ENCODE results near the gene ROR1. TPM values are rescaled to one million over a fixed set of nuclear protein-coding genes. Genes with fewer than 3 reads are reported as not detected.

The ROR1 gene
- total RNA-seq, 1 donor from 2014 or later, result 30.3 TPM

DNA sequence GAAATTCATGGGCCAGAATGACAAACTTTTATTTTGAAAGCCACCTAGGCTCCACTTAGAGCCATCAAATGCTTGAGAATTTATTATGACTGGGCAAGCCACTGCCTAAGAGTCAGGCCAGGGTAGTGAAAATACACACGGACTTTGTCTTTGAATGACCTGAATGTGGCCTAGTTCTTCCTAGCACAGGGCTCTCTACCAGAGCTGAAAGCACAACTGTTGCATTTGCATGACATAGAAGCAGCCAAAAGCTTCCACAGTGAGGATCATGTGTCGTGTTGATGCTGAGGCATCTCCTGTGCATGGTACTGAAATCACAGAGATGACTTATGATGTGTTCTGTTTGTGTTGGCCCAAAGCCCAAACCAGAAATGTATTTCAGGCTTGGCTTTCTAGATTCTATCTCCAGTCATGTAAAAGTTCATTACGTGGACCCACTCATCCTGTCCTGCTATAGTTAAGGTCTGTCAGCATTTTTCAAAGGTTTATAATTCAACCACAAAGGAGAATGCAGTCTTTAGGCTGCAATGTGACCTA lies 265.6 kb downstream of the ROR1 start:
- Histone ChIP-seq H3K4me3 (no peak overlapping the region), H3K27ac (no peak overlapping the region), H2AFZ (replicated peaks) (no peak overlapping the region), H3K36me3 (no peaks in the 10 kb centered on the region), H3K9me3 (ENCODE audit: low read depth) (no peaks in the 10 kb centered on the region), H3K4me2 (no peak overlapping the region), H3K27me3 (no peaks in the 10 kb centered on the region), H3K4me1 (peaks cover 52% of the 10 kb centered on the region), H3F3A (ENCODE audit: low read depth) (peaks cover 8% of the 10 kb centered on the region), H4K20me1 (ENCODE audit: low read depth) (peaks cover 54% of the 10 kb centered on the region), H3K9ac (no peak overlapping the region), H3K79me2 (ENCODE audit: low read depth) (peaks cover 75% of the 10 kb centered on the region)
- H3K9me3 Mint-ChIP-seq, result no peaks in the 10 kb centered on the region
- H3K27ac Mint-ChIP-seq, result no peak overlapping the region
- H3K27me3 Mint-ChIP-seq (ENCODE audit: insufficient read depth, low read depth), result no peaks in the 10 kb centered on the region
- TF ChIP-seq EZH2 (IDR thresholded peaks at IDR 0.05) (no peak), EZH2phosphoT487 (IDR thresholded peaks at IDR 0.05) (no peak)
- TF ChIP-seq, protein P1, sequence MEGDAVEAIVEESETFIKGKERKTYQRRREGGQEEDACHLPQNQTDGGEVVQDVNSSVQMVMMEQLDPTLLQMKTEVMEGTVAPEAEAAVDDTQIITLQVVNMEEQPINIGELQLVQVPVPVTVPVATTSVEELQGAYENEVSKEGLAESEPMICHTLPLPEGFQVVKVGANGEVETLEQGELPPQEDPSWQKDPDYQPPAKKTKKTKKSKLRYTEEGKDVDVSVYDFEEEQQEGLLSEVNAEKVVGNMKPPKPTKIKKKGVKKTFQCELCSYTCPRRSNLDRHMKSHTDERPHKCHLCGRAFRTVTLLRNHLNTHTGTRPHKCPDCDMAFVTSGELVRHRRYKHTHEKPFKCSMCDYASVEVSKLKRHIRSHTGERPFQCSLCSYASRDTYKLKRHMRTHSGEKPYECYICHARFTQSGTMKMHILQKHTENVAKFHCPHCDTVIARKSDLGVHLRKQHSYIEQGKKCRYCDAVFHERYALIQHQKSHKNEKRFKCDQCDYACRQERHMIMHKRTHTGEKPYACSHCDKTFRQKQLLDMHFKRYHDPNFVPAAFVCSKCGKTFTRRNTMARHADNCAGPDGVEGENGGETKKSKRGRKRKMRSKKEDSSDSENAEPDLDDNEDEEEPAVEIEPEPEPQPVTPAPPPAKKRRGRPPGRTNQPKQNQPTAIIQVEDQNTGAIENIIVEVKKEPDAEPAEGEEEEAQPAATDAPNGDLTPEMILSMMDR (IDR thresholded peaks at IDR 0.05), result no peak
- no peak overlapping the region for H3K4me3 Mint-ChIP-seq
- peak; percentile 31 for DNase-seq (ENCODE audit: low spot score)
- H3K36me3 Mint-ChIP-seq, result no peaks in the 10 kb centered on the region
- H3K4me1 Mint-ChIP-seq, result peaks cover 48% of the 10 kb centered on the region

- Histone ChIP-seq H3K4me1 (peaks cover 69% of the 10 kb centered on the region), H3F3A (ENCODE audit: low read depth) (peaks cover 18% of the 10 kb centered on the region), H3K27ac (no peak overlapping the region), H4K20me1 (ENCODE audit: low read depth) (peaks cover 63% of the 10 kb centered on the region), H3K9ac (no peak overlapping the region), H3K36me3 (no peaks in the 10 kb centered on the region), H3K4me2 (peak overlapping the region; percentile 36), H3K79me2 (ENCODE audit: low read depth) (peaks cover 75% of the 10 kb centered on the region), H2AFZ (replicated peaks) (no peak overlapping the region), H3K4me3 (no peak overlapping the region), H3K27me3 (no peaks in the 10 kb centered on the region), H3K9me3 (ENCODE audit: low read depth) (no peaks in the 10 kb centered on the region)
- no peak overlapping the region for H3K4me3 Mint-ChIP-seq
- no peak overlapping the region for H3K27ac Mint-ChIP-seq
- no peaks in the 10 kb centered on the region for H3K9me3 Mint-ChIP-seq
- H3K36me3 Mint-ChIP-seq, result no peaks in the 10 kb centered on the region
- no peak for TF ChIP-seq EZH2 (IDR thresholded peaks at IDR 0.05)
- TF ChIP-seq, protein P1 (IDR thresholded peaks at IDR 0.05), result no peak
- no peak for TF ChIP-seq EZH2phosphoT487 (IDR thresholded peaks at IDR 0.05)
- H3K4me1 Mint-ChIP-seq, result peaks cover 54% of the 10 kb centered on the region
- H3K27me3 Mint-ChIP-seq (ENCODE audit: insufficient read depth, low read depth), result no peaks in the 10 kb centered on the region
- DNase-seq (ENCODE audit: low spot score), result no peak
These were observed 267.7 kb downstream of the ROR1 start for GRCh38 chr1:64041371-64042131.

DNA sequence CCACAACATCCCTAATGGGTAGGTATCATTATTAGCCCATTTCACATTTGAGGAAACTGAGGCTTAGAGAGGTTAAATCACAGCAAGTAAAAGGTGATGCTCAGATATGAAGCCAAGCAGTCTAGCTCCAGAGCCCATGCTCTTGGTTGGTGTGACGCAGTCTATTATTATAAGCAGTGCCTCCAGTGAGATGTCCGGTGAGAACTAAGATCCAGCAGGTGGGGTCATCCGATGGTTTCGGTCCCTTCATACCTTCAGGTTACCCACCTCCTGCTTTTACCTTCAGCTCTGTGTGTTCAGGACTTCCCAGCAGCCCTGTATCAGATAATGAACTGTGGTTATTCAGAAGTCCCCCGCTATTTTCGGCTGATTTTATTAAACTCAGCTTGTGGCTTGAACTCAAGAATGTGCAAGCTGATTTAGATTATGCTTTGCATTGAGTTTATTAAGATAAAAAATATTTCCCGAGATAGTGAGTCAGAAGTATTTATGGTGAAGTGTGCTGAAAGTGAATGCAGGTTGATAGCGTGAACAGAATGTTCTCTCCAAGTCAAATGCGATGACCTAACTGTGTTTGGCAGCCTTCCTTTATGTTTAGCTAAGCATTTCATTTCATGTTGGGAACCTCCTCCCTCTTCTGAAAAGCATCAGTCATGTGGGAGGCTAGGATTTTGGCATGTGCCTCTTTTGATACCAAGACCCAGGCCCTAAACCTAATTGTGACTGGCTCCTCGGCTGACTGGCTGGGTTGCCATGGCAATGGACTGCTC lies 268.7 kb downstream of the ROR1 start:
- Histone ChIP-seq H3K9ac (no peak overlapping the region), H2AFZ (replicated peaks) (no peak overlapping the region), H3K9me3 (ENCODE audit: low read depth) (no peaks in the 10 kb centered on the region), H3K27ac (no peak overlapping the region), H3F3A (ENCODE audit: low read depth) (peaks cover 23% of the 10 kb centered on the region), H3K4me3 (no peak overlapping the region), H3K36me3 (no peaks in the 10 kb centered on the region), H3K4me2 (peak overlapping the region; percentile 36), H3K27me3 (no peaks in the 10 kb centered on the region), H3K79me2 (ENCODE audit: low read depth) (peaks cover 78% of the 10 kb centered on the region), H3K4me1 (peaks cover 75% of the 10 kb centered on the region), H4K20me1 (ENCODE audit: low read depth) (peaks cover 67% of the 10 kb centered on the region)
- Mint-ChIP-seq H3K27me3 (ENCODE audit: insufficient read depth, low read depth) (no peaks in the 10 kb centered on the region), H3K4me1 (peaks cover 63% of the 10 kb centered on the region), H3K27ac (no peak overlapping the region), H3K36me3 (no peaks in the 10 kb centered on the region), H3K4me3 (no peak overlapping the region), H3K9me3 (no peaks in the 10 kb centered on the region)
- TF ChIP-seq, protein P1 (IDR thresholded peaks at IDR 0.05), result no peak
- TF ChIP-seq EZH2phosphoT487 (IDR thresholded peaks at IDR 0.05), result no peak
- TF ChIP-seq EZH2 (IDR thresholded peaks at IDR 0.05), result no peak
- peak; percentile 11 for DNase-seq (ENCODE audit: low spot score)

All from neural progenitor cell (in vitro differentiated cells).